Smooth muscle cell (in vitro differentiated cells): ENCODE data around the gene ATAD3A. TPM values are rescaled to one million over a fixed set of nuclear protein-coding genes. Genes with fewer than 3 reads are reported as not detected.

ENCODE experiments used
- DNase-seq: peaks from one replicate; lab custom pipeline; 2025; ENCODE audit not compliant: unreplicated experiment; lab: John Stamatoyannopoulos, UW
- H2AFZ ChIP-seq: fragments of 200-600 bp; sonication (generic); 2 replicates; pipeline ENCODE4 v1.6.0; 2016; ENCODE audit warnings: antibody characterized with exemption, low read depth, mild to moderate bottlenecking
- H3F3A ChIP-seq: fragments of 200-600 bp; sonication (generic); 2 replicates; pipeline ENCODE4 v1.6.0; 2017; ENCODE audit warnings: antibody characterized with exemption, low read depth
- H3K27ac ChIP-seq: fragments of 200-600 bp; sonication (generic); 2 replicates; pipeline ENCODE4 v1.5.1; 2016; ENCODE audit warnings: low read depth, mild to moderate bottlenecking
- H3K27me3 ChIP-seq: fragments of 200-600 bp; sonication (generic); 2 replicates; pipeline ENCODE4 v1.6.1; 2016; ENCODE audit warnings: low read depth, mild to moderate bottlenecking
- H3K36me3 ChIP-seq: fragments of 200-600 bp; sonication (generic); 2 replicates; pipeline ENCODE4 v1.5.1; 2016; ENCODE audit warnings: low read depth
- H3K4me1 ChIP-seq: fragments of 200-600 bp; sonication (generic); 2 replicates; pipeline ENCODE4 v1.5.1; 2016; ENCODE audit warnings: low read depth
- H3K4me2 ChIP-seq: fragments of 200-600 bp; sonication (generic); 2 replicates; pipeline ENCODE4 v1.6.0; 2016; ENCODE audit warnings: mild to moderate bottlenecking
- H3K4me3 ChIP-seq: fragments of 200-600 bp; sonication (generic); 2 replicates; pipeline ENCODE4 v1.5.1; 2016; ENCODE audit warnings: mild to moderate bottlenecking
- H3K79me2 ChIP-seq: fragments of 200-600 bp; sonication (generic); 2 replicates; pipeline ENCODE4 v1.6.0; 2016; ENCODE audit warnings: low read depth, mild to moderate bottlenecking
- H3K9ac ChIP-seq: fragments of 200-600 bp; sonication (generic); 2 replicates; pipeline ENCODE4 v1.6.0; 2016; ENCODE audit warnings: low read depth
- H3K9me3 ChIP-seq: fragments of 200-600 bp; sonication (generic); replicated peaks from 2 replicates; pipeline ENCODE4 v1.5.1; 2016; ENCODE audit warnings: low read depth
- H4K20me1 ChIP-seq: fragments of 200-600 bp; sonication (generic); 2 replicates; pipeline ENCODE4 v1.6.0; 2016; ENCODE audit warnings: low read depth
- WGBS: methylation state at CpG from one replicate; pipeline ENCODE4 v1.1.7; 2016; ENCODE audit warnings: low lambda C conversion rate; 5-methylcytosine and 5-hydroxymethylcytosine counted together
- polyA plus RNA-seq: library from polyadenylated mRNA; unstranded; fragments of >200 nt; fragmentation: Nextera tagmentation; extraction: Ambion mirVana; gene quantifications from 2 replicates; pipeline ENCODE4 v1.2.1, GENCODE V29; 2016
- total RNA-seq: library from RNA; depleted of rRNA; stranded (reverse); fragments of >200 nt; gene quantifications from 2 replicates; pipeline ENCODE4 v1.2.3, GENCODE V29; 2014
- TF ChIP-seq, protein P1 (sequence below): fragments of 200-600 bp; sonication (generic); IDR thresholded peaks from 2 replicates; pipeline ENCODE4 v1.5.1; 2017; ENCODE audit warnings: borderline replicate concordance, mild to moderate bottlenecking, antibody characterized with exemption; ENCODE audit not compliant: insufficient read depth, poor library complexity, severe bottlenecking

Gene ATAD3A
- total and polyA plus RNA-seq, 2 experiments from 2014 or later = 14.3 to 58.0 TPM

DNA sequence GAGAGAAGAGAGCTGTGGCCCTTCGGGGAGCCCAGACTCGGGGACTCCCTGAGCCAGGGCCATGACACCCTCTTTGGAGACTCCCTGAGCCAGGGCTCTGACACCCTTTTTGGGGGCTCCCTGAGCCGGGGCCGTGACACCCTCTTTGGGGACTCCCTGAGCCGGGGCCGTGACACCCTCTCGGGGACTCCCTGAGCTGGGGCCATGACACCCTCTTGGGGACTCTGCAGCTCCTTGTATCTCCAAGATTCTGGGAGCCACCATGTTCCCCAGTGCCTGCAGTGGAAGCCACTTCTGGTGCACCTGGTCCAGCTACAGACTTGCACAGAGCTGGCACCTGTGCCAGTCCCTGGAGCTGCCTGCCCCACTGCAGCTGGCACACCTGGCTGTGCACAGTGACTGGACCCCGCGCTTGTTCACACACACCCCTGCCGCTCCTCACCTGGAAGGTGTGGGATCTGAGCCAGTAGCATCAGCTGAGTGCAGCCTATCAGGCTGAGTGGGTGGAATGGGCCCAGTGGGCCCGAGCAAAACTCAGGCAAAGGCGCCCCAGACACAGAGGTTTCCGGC is 66.5 kb downstream of the ATAD3A start:
- no peaks in the 10 kb centered on the region for H3K9me3 ChIP-seq
- peaks cover 12% of the 10 kb centered on the region for H3K27me3 ChIP-seq
- no peak overlapping the region for H3K4me2 ChIP-seq
- peaks cover 10% of the 10 kb centered on the region for H3K79me2 ChIP-seq
- no peak overlapping the region for H2AFZ ChIP-seq
- no peak for DNase-seq
- no peak overlapping the region for H3K9ac ChIP-seq
- H3K36me3 ChIP-seq = no peaks in the 10 kb centered on the region
- no peak overlapping the region for H3K4me3 ChIP-seq
- 98% methylated on average over 13 of the region's 13 CpGs for WGBS
- peaks cover 2% of the 10 kb centered on the region for H3K4me1 ChIP-seq
- peaks cover 3% of the 10 kb centered on the region for H4K20me1 ChIP-seq
- H3K27ac ChIP-seq = no peak overlapping the region
- TF ChIP-seq, protein P1, sequence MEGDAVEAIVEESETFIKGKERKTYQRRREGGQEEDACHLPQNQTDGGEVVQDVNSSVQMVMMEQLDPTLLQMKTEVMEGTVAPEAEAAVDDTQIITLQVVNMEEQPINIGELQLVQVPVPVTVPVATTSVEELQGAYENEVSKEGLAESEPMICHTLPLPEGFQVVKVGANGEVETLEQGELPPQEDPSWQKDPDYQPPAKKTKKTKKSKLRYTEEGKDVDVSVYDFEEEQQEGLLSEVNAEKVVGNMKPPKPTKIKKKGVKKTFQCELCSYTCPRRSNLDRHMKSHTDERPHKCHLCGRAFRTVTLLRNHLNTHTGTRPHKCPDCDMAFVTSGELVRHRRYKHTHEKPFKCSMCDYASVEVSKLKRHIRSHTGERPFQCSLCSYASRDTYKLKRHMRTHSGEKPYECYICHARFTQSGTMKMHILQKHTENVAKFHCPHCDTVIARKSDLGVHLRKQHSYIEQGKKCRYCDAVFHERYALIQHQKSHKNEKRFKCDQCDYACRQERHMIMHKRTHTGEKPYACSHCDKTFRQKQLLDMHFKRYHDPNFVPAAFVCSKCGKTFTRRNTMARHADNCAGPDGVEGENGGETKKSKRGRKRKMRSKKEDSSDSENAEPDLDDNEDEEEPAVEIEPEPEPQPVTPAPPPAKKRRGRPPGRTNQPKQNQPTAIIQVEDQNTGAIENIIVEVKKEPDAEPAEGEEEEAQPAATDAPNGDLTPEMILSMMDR = no peak
- peaks cover 8% of the 10 kb centered on the region for H3F3A ChIP-seq

DNA sequence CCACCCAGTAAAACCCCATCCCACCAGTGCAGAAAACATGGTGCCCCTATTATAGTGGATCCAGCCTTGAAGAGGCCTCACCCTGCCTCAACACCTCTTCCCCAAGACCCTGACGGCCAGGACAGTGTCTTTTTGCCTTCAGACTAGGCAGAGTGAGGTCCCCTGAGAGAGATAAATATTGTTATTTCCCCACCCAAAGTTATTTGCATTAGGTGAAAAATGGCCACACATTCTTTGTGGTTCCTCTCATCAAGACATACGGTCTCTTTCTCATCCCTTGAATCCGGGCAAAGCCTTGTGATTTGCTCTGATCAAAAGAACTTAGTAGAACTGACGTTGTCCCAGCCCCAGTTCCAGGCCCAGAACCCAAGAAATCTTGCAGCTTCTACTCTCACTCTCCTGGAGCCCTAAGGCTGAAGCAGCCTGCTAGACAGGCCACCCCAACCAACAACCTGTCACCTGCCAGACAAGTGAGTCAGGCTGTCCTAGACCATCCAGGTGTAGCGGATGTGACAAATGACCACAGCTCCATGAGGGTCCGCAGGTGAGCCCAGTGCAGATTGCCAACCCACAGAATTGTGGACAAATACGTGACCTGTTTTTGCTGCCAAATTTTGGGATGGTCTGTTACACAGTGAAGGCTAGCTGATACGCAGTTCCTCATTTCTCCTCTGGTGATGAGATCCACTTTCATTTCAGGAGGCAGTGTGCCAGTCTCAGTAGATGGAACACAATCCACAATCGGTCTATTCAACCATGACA is 70.8 kb downstream of the ATAD3A start:
- H4K20me1 ChIP-seq = no peaks in the 10 kb centered on the region
- no peaks in the 10 kb centered on the region for H3F3A ChIP-seq
- TF ChIP-seq, protein P1 = no peak
- 78% methylated on average over 9 of the region's 9 CpGs for WGBS
- no peak for DNase-seq
- H3K9me3 ChIP-seq = no peaks in the 10 kb centered on the region
- H3K27me3 ChIP-seq = peaks cover 12% of the 10 kb centered on the region
- no peak overlapping the region for H3K9ac ChIP-seq
- no peak overlapping the region for H3K4me2 ChIP-seq
- no peak overlapping the region for H3K4me3 ChIP-seq
- H2AFZ ChIP-seq = no peak overlapping the region
- H3K79me2 ChIP-seq = no peaks in the 10 kb centered on the region
- no peak overlapping the region for H3K27ac ChIP-seq
- H3K36me3 ChIP-seq = no peaks in the 10 kb centered on the region
- H3K4me1 ChIP-seq = no peaks in the 10 kb centered on the region

DNA sequence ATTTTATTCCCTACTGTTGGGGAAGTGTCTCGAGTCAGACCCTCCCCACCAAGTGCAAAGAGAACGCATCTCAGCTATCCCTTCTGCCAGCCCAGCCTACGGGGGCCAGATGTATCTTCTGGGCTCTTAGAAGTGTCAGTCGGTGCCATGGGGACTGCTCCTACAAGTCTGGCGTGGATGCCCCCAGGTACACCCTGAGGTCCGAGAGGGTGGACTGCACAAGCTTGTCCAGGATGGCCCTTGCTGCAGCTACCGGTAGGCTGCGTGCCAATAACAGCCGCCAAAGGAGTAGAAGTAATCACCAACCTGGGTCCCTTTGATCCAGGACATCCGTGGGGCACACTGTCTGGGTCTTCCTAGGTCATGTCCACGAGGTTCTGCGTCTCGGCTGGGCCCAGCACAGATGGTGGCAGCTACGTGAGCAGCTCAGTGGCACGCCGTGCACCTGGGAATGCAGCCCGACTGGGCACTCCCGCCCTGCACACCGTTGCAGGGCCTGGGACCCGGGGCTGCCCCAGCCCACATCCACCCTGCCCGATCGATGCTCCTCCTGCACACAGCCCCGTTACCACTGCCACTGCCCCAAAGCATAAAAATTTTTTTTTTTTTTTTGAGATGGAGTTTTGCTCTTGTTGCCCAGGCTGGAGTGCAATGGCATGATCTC is 71.5 kb downstream of the ATAD3A start:
- WGBS = 92% methylated on average over 23 of the region's 23 CpGs
- no peak for DNase-seq
- no peaks in the 10 kb centered on the region for H3K4me1 ChIP-seq
- no peaks in the 10 kb centered on the region for H4K20me1 ChIP-seq
- no peaks in the 10 kb centered on the region for H3K36me3 ChIP-seq
- H3K27ac ChIP-seq = no peak overlapping the region
- peaks cover 12% of the 10 kb centered on the region for H3K27me3 ChIP-seq
- no peaks in the 10 kb centered on the region for H3K79me2 ChIP-seq
- no peak overlapping the region for H2AFZ ChIP-seq
- H3F3A ChIP-seq = no peaks in the 10 kb centered on the region
- TF ChIP-seq, protein P1 = no peak
- H3K9ac ChIP-seq = no peak overlapping the region
- no peak overlapping the region for H3K4me3 ChIP-seq
- no peak overlapping the region for H3K4me2 ChIP-seq
- H3K9me3 ChIP-seq = no peaks in the 10 kb centered on the region

Other genes starting within 250 kb of the ATAD3A start
- gene UBE2J2, start 238.3 kb upstream of the ATAD3A start, total RNA-seq = 20.5 and 30.2 TPM in 2 replicates
- gene UBE2J2, start 238.3 kb upstream of the ATAD3A start, polyA plus RNA-seq = 72.9 and 84.0 TPM in 2 replicates
- gene SCNN1D, start 231.7 kb upstream of the ATAD3A start, total RNA-seq = 2.0 and 6.7 TPM in 2 replicates
- gene SCNN1D, start 231.7 kb upstream of the ATAD3A start, polyA plus RNA-seq = 5.0 and 6.9 TPM in 2 replicates
- gene ACAP3, start 204.2 kb upstream of the ATAD3A start, total RNA-seq = 29.9 and 33.7 TPM in 2 replicates
- gene ACAP3, start 204.2 kb upstream of the ATAD3A start, polyA plus RNA-seq = 63.9 and 72.6 TPM in 2 replicates
- 16.7 and 23.6 TPM in 2 replicates for gene PUSL1, start 203.6 kb upstream of the ATAD3A start, total RNA-seq
- gene PUSL1, start 203.6 kb upstream of the ATAD3A start, polyA plus RNA-seq = 31.4 and 34.1 TPM in 2 replicates
- gene INTS11, start 187.5 kb upstream of the ATAD3A start, total RNA-seq = 48.5 and 49.3 TPM in 2 replicates
- 63.1 and 82.1 TPM in 2 replicates for gene INTS11, start 187.5 kb upstream of the ATAD3A start, polyA plus RNA-seq
- gene CPTP, start 187.4 kb upstream of the ATAD3A start, total RNA-seq = 13.8 and 16.2 TPM in 2 replicates
- 32.5 and 34.3 TPM in 2 replicates for gene CPTP, start 187.4 kb upstream of the ATAD3A start, polyA plus RNA-seq
- gene TAS1R3, start 180.9 kb upstream of the ATAD3A start, total RNA-seq = 0.18 and 0.36 TPM in 2 replicates
- gene TAS1R3, start 180.9 kb upstream of the ATAD3A start, polyA plus RNA-seq = 0.39 and 0.79 TPM in 2 replicates
- 28.5 and 37.8 TPM in 2 replicates for gene DVL1, start 162.7 kb upstream of the ATAD3A start, total RNA-seq
- 28.7 and 43.5 TPM in 2 replicates for gene DVL1, start 162.7 kb upstream of the ATAD3A start, polyA plus RNA-seq
- gene MXRA8, start 153.6 kb upstream of the ATAD3A start, total RNA-seq = 240 and 266 TPM in 2 replicates
- 473 and 597 TPM in 2 replicates for gene MXRA8, start 153.6 kb upstream of the ATAD3A start, polyA plus RNA-seq
- gene AURKAIP1, start 137.0 kb upstream of the ATAD3A start, total RNA-seq = 60.1 and 81.8 TPM in 2 replicates
- 214 and 245 TPM in 2 replicates for gene AURKAIP1, start 137.0 kb upstream of the ATAD3A start, polyA plus RNA-seq
- gene CCNL2, start 112.8 kb upstream of the ATAD3A start, total RNA-seq = 172 and 180 TPM in 2 replicates
- gene CCNL2, start 112.8 kb upstream of the ATAD3A start, polyA plus RNA-seq = 144 and 226 TPM in 2 replicates
- 99.0 and 99.6 TPM in 2 replicates for gene MRPL20, start 104.9 kb upstream of the ATAD3A start, total RNA-seq
- 147 and 161 TPM in 2 replicates for gene MRPL20, start 104.9 kb upstream of the ATAD3A start, polyA plus RNA-seq
- gene ANKRD65, start 90.9 kb upstream of the ATAD3A start, total RNA-seq = 5.3 and 10.1 TPM in 2 replicates
- 6.1 and 30.1 TPM in 2 replicates for gene ANKRD65, start 90.9 kb upstream of the ATAD3A start, polyA plus RNA-seq
- 25.1 and 29.5 TPM in 2 replicates for gene VWA1, start 76.5 kb upstream of the ATAD3A start, total RNA-seq
- 79.2 and 156 TPM in 2 replicates for gene VWA1, start 76.5 kb upstream of the ATAD3A start, polyA plus RNA-seq
- 0.09 and 0.40 TPM in 2 replicates for gene ATAD3C, start 62.5 kb upstream of the ATAD3A start, total RNA-seq
- 0.86 and 2.6 TPM in 2 replicates for gene ATAD3C, start 62.5 kb upstream of the ATAD3A start, polyA plus RNA-seq
- 6.7 and 8.6 TPM in 2 replicates for gene ATAD3B, start 40.4 kb upstream of the ATAD3A start, total RNA-seq
- gene ATAD3B, start 40.4 kb upstream of the ATAD3A start, polyA plus RNA-seq = 20.2 and 27.4 TPM in 2 replicates
- 1.9 and 12.2 TPM in 2 replicates for gene TMEM240, start 28.5 kb downstream of the ATAD3A start, total RNA-seq
- gene TMEM240, start 28.5 kb downstream of the ATAD3A start, polyA plus RNA-seq = 2.7 and 4.0 TPM in 2 replicates
- 77.3 and 116 TPM in 2 replicates for gene SSU72, start 62.7 kb downstream of the ATAD3A start, total RNA-seq
- 223 and 231 TPM in 2 replicates for gene SSU72, start 62.7 kb downstream of the ATAD3A start, polyA plus RNA-seq
- gene FNDC10, start 88.0 kb downstream of the ATAD3A start, total RNA-seq = 3.3 and 9.1 TPM in 2 replicates
- 14.2 and 22.5 TPM in 2 replicates for gene FNDC10, start 88.0 kb downstream of the ATAD3A start, polyA plus RNA-seq
- 21.9 and 42.7 TPM in 2 replicates for gene MIB2, start 103.3 kb downstream of the ATAD3A start, total RNA-seq
- 61.2 and 71.2 TPM in 2 replicates for gene MIB2, start 103.3 kb downstream of the ATAD3A start, polyA plus RNA-seq
- gene MMP23B, start 120.0 kb downstream of the ATAD3A start, total RNA-seq = 81.7 and 89.8 TPM in 2 replicates
- 197 and 218 TPM in 2 replicates for gene MMP23B, start 120.0 kb downstream of the ATAD3A start, polyA plus RNA-seq
- gene CDK11B, start 146.8 kb downstream of the ATAD3A start, total RNA-seq = 12.1 and 15.6 TPM in 2 replicates
- gene CDK11B, start 146.8 kb downstream of the ATAD3A start, polyA plus RNA-seq = 13.7 and 21.1 TPM in 2 replicates
- 24.2 and 32.4 TPM in 2 replicates for gene SLC35E2B, start 180.6 kb downstream of the ATAD3A start, total RNA-seq
- 19.7 and 22.6 TPM in 2 replicates for gene SLC35E2B, start 180.6 kb downstream of the ATAD3A start, polyA plus RNA-seq
- gene CDK11A, start 212.2 kb downstream of the ATAD3A start, total RNA-seq = 9.0 and 20.9 TPM in 2 replicates
- gene CDK11A, start 212.2 kb downstream of the ATAD3A start, polyA plus RNA-seq = 19.8 and 31.2 TPM in 2 replicates